LNCAP (cell line): Measurements from ENCODE around the gene CMTM4.

Source experiments
- CTCF ChIP-seq: fragments of 450-650 bp; IDR thresholded peaks from 2 replicates; pipeline ENCODE4 v1.5.1; 2017; ENCODE audit warnings: mild to moderate bottlenecking

CMTM4 gene

DNA sequence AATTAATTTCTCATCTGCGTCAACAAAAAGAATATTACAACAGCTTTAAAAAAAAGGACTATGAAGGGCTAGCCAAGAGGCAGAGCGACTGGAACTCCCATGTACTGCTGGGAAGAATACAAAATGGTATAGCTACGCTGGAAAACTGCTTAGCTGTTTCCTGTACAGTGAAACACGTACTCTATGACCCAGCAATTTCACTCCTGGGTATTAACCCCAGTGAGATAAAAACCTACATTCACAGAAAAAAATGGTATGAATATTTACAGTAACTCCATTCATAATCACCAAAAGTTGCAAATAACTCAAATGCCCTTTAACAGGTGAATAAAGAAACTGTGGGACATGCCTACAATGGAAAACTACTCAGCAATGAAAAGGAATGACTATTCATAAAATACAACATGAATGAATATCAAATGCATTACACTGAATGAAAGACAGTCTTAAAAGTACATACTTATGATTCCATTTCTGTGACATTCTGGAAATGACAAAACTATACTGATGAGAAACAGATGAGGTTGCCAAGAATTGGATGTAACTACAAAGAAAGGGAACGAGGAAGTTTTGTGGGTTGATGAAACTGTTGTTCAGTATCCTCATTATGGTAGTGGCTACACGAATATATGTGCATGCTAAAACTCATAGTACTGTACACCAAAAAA lies 27.6 kb downstream of the CMTM4 start:
- no peak for TF ChIP-seq CTCF

- TF ChIP-seq CTCF: no peak
Observed at GRCh38 chr16:66667944-66668343, 28.6 kb downstream of the CMTM4 start.

DNA sequence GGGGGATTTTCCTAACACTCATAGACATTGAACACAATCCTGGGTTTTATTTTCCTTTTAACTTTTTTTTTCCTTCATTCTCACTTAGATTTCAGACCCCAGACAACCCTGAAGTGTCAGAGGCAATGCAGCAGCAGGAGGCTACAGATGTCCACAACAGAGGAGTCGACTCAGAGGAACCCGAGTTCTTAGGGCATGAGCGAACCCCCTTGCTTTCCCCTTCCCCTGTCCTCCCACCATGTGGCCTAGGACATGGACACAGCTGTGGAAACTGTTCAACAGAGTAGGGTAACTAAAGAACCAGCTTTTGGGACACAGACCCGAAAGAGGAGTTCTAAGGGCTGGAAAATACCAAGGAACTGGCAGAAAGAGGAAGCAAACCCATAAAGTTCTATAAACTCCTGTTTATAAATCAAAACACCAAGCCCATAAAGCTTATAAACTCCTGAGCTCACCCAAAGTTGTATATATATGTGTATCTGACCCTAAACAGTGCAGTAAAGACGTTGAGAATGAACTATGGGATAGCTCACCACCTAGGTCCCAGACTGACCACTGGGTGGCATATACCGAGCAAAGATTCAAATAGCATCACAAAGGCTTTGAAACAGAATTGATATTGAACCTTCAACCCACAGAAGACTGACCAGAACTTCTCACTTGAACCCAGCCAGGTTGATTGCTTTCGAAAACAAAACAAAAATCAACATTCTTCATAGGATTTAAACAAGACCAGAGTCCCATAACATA lies 33.9 kb downstream of the CMTM4 start:
- peak; percentile 64 for TF ChIP-seq CTCF

DNA sequence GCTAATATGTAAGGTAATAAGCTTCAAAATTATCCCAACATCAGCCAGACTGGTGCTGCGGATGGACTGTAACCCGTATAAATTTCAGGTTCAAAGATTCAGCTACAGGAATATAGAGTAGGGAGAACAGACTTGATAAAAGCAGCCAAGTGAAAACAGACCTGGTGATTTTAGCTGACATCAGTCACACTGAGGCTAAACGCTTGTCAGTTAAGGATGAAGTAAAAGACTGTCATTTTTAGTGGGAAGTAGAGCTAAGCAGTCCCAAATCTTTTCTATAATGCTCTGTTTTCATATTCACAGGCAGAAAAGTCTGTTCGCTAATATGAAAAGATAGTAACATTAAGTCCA lies 35.4 kb downstream of the CMTM4 start:
- TF ChIP-seq CTCF: no peak

DNA sequence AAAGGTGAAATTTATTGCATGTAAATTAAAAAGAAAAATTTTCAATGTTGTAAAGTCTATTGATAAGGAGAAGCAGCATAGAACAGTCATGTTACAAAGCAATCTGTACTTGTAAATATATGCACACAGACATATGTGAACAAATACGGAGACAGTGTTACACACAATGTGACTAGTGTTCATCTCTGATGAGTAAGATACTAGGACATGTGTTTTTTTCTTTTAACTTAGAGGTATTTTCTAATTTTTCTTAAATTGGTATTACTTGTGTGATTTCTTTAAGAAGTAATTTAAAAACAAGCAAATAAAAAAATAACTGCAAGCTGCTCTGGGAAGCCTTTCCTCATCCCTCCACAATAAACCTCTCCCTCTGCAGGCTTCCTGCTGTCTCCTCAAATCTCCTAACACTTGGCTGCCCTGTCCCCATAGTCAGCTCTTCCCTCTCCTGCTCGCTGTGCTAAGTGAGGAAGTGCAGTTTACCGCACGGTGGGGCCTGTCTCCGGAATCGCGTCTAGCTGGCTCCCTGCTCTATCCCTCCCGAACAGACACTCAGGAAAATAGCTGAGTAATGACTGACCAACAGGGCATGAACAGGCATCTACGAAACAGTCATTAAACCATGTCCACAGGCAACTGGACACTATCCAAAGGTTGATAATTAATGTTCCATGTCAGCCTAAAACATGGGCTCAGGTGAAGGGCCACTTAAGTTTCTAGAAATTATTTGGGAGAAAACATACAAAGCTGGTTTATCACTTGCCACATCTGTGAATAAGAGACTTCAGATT lies 35.9 kb downstream of the CMTM4 start:
- no peak for TF ChIP-seq CTCF

DNA sequence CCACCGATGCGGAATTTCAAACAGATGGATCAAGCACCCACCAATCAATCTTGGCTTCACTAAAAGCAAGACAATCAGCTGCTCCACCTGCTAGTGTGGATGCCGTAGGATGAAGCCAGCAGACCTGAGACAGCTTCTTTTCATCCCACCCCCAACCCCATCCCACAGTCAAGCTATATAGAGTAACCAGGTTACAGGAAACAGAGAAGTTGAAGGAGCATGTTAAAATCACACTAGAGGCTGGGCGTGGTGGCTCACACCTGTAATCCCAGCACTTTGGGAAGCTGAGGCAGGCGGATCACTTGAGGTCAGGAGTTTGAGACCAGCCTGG lies 37.7 kb downstream of the CMTM4 start:
- no peak for TF ChIP-seq CTCF

DNA sequence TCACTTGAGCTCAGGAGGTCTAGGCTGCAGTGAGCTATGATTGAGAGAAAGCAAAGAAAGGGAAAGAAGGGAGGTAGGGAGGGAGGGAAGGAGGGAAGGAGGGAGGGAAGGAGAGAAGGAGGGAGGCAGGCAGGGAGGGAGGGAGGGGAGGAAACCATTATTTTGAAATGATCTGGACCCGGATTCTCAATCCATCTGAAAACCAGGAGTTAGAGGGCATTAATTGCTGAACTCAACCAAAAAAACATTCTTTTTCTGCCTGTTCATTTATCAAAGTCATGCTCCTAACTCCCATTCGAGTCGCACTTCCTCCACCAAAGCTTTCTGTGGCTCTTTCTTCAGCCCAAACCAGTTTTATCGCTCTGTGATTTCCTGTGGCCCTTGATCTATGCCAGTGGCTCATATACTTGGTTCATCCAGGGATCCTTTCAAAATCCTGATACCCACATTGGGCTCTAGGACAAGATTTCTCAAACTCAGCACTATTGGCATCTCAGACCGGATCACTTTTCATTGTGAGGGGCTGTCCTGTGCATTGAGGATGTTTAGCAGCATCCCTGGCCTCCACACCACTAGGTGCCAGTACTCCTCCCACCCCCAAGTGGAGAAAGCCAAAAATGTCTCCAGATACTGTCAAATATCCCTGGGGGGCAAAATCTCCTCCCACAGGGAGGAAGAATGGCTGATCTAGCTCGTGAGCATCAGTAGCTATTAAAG lies 38.2 kb downstream of the CMTM4 start:
- TF ChIP-seq CTCF: no peak
